ENCODE results near the gene COQ6.
"Not testable (repeated sequence)": the region's sequence is repeated elsewhere in the genome, so short reads cannot be mapped to it uniquely, and the experiment has no call there.

GRCh38 chr14:74005664-74006063 lies 55.6 kb downstream of the COQ6 start:
- not testable (repeated sequence) for TF ChIP-seq CTCF (IDR thresholded peaks at IDR 0.05 in 4 of 5, conservative IDR thresholded peaks at IDR 0.05 in 1 of 5); POLR2A (IDR thresholded peaks at IDR 0.05)

Data from gastrocnemius medialis (tissue), 4 donors.